SU-DHL-6 (cell line): ENCODE data around the gene TRIML1.

Source experiments
- EZH2phosphoT487 ChIP-seq: fragments of 200-600 bp; sonication (generic), shearing (Covaris generic); conservative IDR thresholded peaks from 2 replicates; pipeline ENCODE4 v1.6.1; 2018; ENCODE audit warnings: mild to moderate bottlenecking, antibody characterized with exemption, low read length, moderate library complexity, mixed read lengths
- TF ChIP-seq, protein P1 (sequence below): fragments of 200-600 bp; sonication (generic); IDR thresholded peaks from one replicate; pipeline ENCODE4 v1.5.1; 2017; ENCODE audit warnings: antibody characterized with exemption, mild to moderate bottlenecking, low read length, moderate library complexity; ENCODE audit not compliant: insufficient read depth, poor library complexity, severe bottlenecking

DNA sequence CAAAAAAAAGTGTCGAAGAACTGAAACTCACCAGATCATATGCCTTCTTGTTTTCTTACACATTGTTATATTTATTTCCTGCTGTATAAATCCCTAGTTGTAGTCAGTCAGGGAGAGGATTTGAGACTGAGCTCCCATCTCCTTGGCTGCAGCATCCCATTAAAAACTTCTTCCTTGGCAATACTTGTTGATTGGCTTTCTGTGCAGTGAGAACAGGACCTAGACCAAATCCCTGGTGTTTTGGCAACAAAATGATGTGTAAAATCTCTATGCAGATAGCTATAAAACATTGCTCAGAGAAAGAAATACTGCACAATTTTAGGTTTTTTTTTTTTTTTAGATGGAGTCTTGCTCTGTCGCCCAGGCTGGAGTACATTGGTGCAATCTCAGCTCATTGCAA is 47.9 kb downstream of the TRIML1 start:
- TF ChIP-seq, protein P1, sequence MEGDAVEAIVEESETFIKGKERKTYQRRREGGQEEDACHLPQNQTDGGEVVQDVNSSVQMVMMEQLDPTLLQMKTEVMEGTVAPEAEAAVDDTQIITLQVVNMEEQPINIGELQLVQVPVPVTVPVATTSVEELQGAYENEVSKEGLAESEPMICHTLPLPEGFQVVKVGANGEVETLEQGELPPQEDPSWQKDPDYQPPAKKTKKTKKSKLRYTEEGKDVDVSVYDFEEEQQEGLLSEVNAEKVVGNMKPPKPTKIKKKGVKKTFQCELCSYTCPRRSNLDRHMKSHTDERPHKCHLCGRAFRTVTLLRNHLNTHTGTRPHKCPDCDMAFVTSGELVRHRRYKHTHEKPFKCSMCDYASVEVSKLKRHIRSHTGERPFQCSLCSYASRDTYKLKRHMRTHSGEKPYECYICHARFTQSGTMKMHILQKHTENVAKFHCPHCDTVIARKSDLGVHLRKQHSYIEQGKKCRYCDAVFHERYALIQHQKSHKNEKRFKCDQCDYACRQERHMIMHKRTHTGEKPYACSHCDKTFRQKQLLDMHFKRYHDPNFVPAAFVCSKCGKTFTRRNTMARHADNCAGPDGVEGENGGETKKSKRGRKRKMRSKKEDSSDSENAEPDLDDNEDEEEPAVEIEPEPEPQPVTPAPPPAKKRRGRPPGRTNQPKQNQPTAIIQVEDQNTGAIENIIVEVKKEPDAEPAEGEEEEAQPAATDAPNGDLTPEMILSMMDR = no peak
- TF ChIP-seq EZH2phosphoT487 = no peak
